OCI-LY7 (cell line): ENCODE data around the gene PPP3CA. TPM values are rescaled to one million over a fixed set of nuclear protein-coding genes. Genes with fewer than 3 reads are reported as not detected.

Experiments used
- BruUV-seq: library from RNA; stranded (reverse); fragments of 400-500 nt; replicated peaks from 2 replicates; lab custom pipeline; 2021; lab: Mats Ljungman, UMichigan
- CTCF ChIA-PET: fragments of 300-600 bp; sonication (Branson Sonifier 250); formaldehyde crosslinking; loops from one replicate; lab custom pipeline; 2022; ENCODE audit warnings: antibody characterized with exemption; ENCODE audit not compliant: unreplicated experiment; lab: Charles Lee
- POLR2A ChIA-PET: fragments of 300-600 bp; sonication (Branson Sonifier 250); formaldehyde crosslinking; loops from one replicate; lab custom pipeline; 2022; ENCODE audit warnings: antibody characterized with exemption; lab: Charles Lee
- DNase-seq: peaks from one replicate; pipeline ENCODE4 v3.0.0-alpha.2; 2015; ENCODE audit warnings: low spot score
- H2AFZ ChIP-seq: fragments of 200-600 bp; sonication (generic), shearing (Covaris generic); 2 replicates; pipeline ENCODE4 v1.6.1; 2014; ENCODE audit warnings: mild to moderate bottlenecking, antibody characterized with exemption, low read length, moderate library complexity
- H3K27ac ChIP-seq: fragments of 200-600 bp; sonication (generic); 2 replicates; pipeline ENCODE4 v1.5.1; 2014; ENCODE audit warnings: mixed run types, low read depth, mild to moderate bottlenecking, moderate library complexity, low read length, inconsistent platforms; ENCODE audit not compliant: poor library complexity, severe bottlenecking
- H3K36me3 ChIP-seq: fragments of 200-600 bp; sonication (generic); 2 replicates; pipeline ENCODE4 v1.6.1; 2014; ENCODE audit warnings: mild to moderate bottlenecking, antibody characterized with exemption, low read length, moderate library complexity, mixed read lengths; ENCODE audit not compliant: insufficient read depth
- H3K4me1 ChIP-seq: fragments of 200-600 bp; sonication (generic); 2 replicates; pipeline ENCODE4 v1.5.1; 2014; ENCODE audit warnings: mild to moderate bottlenecking, low read length; ENCODE audit not compliant: insufficient read depth, poor library complexity, severe bottlenecking
- H3K4me2 ChIP-seq: fragments of 200-600 bp; sonication (generic); 2 replicates; pipeline ENCODE4 v1.6.1; 2014; ENCODE audit warnings: mild to moderate bottlenecking, low read length
- H3K4me3 ChIP-seq: fragments of 200-600 bp; sonication (generic); 2 replicates; pipeline ENCODE4 v1.5.1; 2014; ENCODE audit warnings: mild to moderate bottlenecking, low read depth, low read length; ENCODE audit not compliant: poor library complexity, severe bottlenecking
- H3K79me2 ChIP-seq: fragments of 200-600 bp; sonication (generic); 2 replicates; pipeline ENCODE4 v1.6.1; 2016; ENCODE audit warnings: low read depth, mild to moderate bottlenecking, low read length, moderate library complexity, mixed read lengths; ENCODE audit not compliant: insufficient read depth
- H3K9me2 ChIP-seq: fragments of 200-600 bp; sonication (generic); 2 replicates; pipeline ENCODE4 v1.6.1; 2016; ENCODE audit warnings: mild to moderate bottlenecking, low read length, mixed read lengths; ENCODE audit not compliant: insufficient read depth
- H3K9me3 ChIP-seq: fragments of 200-600 bp; sonication (generic); 2 replicates; pipeline ENCODE4 v1.6.1; 2014; ENCODE audit warnings: mild to moderate bottlenecking, mixed run types, low read length, mixed read lengths
- H4K20me1 ChIP-seq: fragments of 200-600 bp; sonication (generic); 2 replicates; pipeline ENCODE4 v1.6.1; 2014; ENCODE audit warnings: mild to moderate bottlenecking, antibody characterized with exemption, low read length, moderate library complexity, mixed read lengths; ENCODE audit not compliant: insufficient read depth
- CTCF ChIP-seq: fragments of 200-600 bp; sonication (generic); conservative IDR thresholded peaks from 2 replicates; pipeline ENCODE4 v1.5.1; 2014; ENCODE audit warnings: mild to moderate bottlenecking, antibody characterized with exemption, low read length, moderate library complexity, mixed read lengths
- EZH2phosphoT487 ChIP-seq: fragments of 200-600 bp; sonication (generic); IDR thresholded peaks from 2 replicates; pipeline ENCODE4 v1.6.1; 2018; ENCODE audit warnings: low read depth, borderline replicate concordance, mild to moderate bottlenecking, mixed run types, antibody characterized with exemption, low read length, moderate library complexity, mixed read lengths
- intact Hi-C: fragments of 100-400 bp; cut with micrococcal nuclease; formaldehyde crosslinking; loops from one replicate; pipeline ENCODE4 v1.10.0; 2022; ENCODE audit not compliant: unreplicated experiment
- total RNA-seq, 2 experiments: library from RNA; depleted of rRNA in 1 of 2; stranded (reverse); fragments of >200 nt in 1 of 2; shearing (Covaris generic) in 1 of 2; gene quantifications; 2 replicates each; pipeline ENCODE4 v1.2.3, GENCODE V29; 2014 to 2022

Gene PPP3CA
- total RNA-seq, 2 experiments from 2014 or later, result 9.2 to 13.6 TPM

- Histone ChIP-seq H3K36me3 (no peaks in the 10 kb centered on the region), H3K4me2 (no peak overlapping the region), H3K4me3 (no peak overlapping the region), H3K79me2 (no peaks in the 10 kb centered on the region), H3K27ac (no peak overlapping the region), H3K9me3 (no peaks in the 10 kb centered on the region), H3K9me2 (no peaks in the 10 kb centered on the region), H3K4me1 (no peaks in the 10 kb centered on the region), H2AFZ (no peak overlapping the region), H4K20me1 (no peaks in the 10 kb centered on the region)
- POLR2A ChIA-PET, result interaction anchor here (0.7 to 1.1 kb wide), 6 partner anchors 12 to 758 kb away, joined by 3 to 10 read pairs (median 5); no protein-coding TSS in a partner anchor
- no TSS peak for BruUV-seq
- intact Hi-C loops, result no loop called here
- CTCF ChIA-PET, result no interaction called here
- no peak for DNase-seq
- TF ChIP-seq EZH2phosphoT487, result no peak
- TF ChIP-seq CTCF, result no peak
Observed at GRCh38 chr4:101306764-101307615, 40.3 kb downstream of the PPP3CA start.

- Histone ChIP-seq H2AFZ (no peak overlapping the region), H3K27ac (no peak overlapping the region), H3K36me3 (no peaks in the 10 kb centered on the region), H4K20me1 (no peaks in the 10 kb centered on the region), H3K4me3 (no peak overlapping the region), H3K79me2 (no peaks in the 10 kb centered on the region), H3K4me2 (no peak overlapping the region), H3K9me3 (no peaks in the 10 kb centered on the region), H3K9me2 (no peaks in the 10 kb centered on the region), H3K4me1 (no peaks in the 10 kb centered on the region)
- no peak for TF ChIP-seq CTCF
- TF ChIP-seq EZH2phosphoT487, result no peak
- ChIA-PET CTCF (no interaction called here), POLR2A (interaction anchor here (0.5 to 1.1 kb wide), 9 partner anchors 10 to 757 kb away, joined by 3 to 10 read pairs (median 4); no protein-coding TSS in a partner anchor)
- DNase-seq, result no peak
- intact Hi-C loops, result no loop called here
- BruUV-seq, result no TSS peak
Observed at GRCh38 chr4:101306225-101306624, 41.1 kb downstream of the PPP3CA start.

- Histone ChIP-seq H3K9me2 (no peaks in the 10 kb centered on the region), H3K4me1 (no peaks in the 10 kb centered on the region), H3K79me2 (no peaks in the 10 kb centered on the region), H4K20me1 (no peaks in the 10 kb centered on the region), H3K27ac (no peak overlapping the region), H3K9me3 (no peaks in the 10 kb centered on the region), H3K4me2 (no peak overlapping the region), H3K36me3 (no peaks in the 10 kb centered on the region), H3K4me3 (no peak overlapping the region), H2AFZ (no peak overlapping the region)
- BruUV-seq, result no TSS peak
- POLR2A ChIA-PET, result no interaction called here
- CTCF ChIA-PET, result no interaction called here
- intact Hi-C loops, result no loop called here
- DNase-seq, result no peak
- TF ChIP-seq EZH2phosphoT487 (no peak), CTCF (no peak)
Observed at GRCh38 chr4:101304916-101305315, 42.4 kb downstream of the PPP3CA start.
